Cardiac fibroblast (primary cell): ENCODE measurements around the gene ENTPD6.
"Not testable (repeated sequence)": the region's sequence is repeated elsewhere in the genome, so short reads cannot be mapped to it uniquely, and the experiment has no call there.

Experiments used
- DNase-seq, 2 donors: peaks; one replicate each; pipeline versions ENCODE4 v3.0.0 to v3.0.0-alpha.2; 2010; ENCODE audit warnings: low read depth in 2 of 2
- H3K4me3 ChIP-seq, 2 donors: replicated peaks in 1 of 2; 1 replicate in 1 of 2; 2 replicates in 1 of 2; pipeline ENCODE4 v1.5.1; 2011; ENCODE audit warnings: low read depth in 2 of 2, low read length in 2 of 2, mild to moderate bottlenecking in 2 of 2, moderate library complexity in 1 of 2
- TF ChIP-seq, protein P1 (sequence below): IDR thresholded peaks from one replicate; pipeline ENCODE4 v1.5.1; 2011; ENCODE audit warnings: low read depth, mild to moderate bottlenecking, low read length, inconsistent platforms

The ENTPD6 gene

DNA sequence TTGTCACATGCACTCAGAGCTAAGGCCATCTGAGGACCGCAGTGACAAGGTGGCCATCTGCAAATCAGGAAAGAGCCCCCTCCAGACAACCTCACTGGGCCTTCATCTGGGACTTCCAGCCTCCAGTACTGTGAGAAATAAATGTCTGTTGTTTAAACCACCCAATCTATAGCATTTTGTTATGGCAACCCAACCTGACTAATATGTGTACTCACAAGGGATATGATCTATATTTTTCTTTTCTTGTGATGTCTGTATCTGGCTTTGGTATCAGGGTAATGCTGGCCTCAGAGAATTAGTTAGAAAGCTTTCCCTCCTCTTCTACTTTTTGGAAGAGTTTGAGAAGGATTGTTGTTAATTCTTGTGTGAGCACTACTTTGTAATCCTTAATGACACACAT is 37.5 kb upstream of the ENTPD6 start:
- TF ChIP-seq, protein P1, sequence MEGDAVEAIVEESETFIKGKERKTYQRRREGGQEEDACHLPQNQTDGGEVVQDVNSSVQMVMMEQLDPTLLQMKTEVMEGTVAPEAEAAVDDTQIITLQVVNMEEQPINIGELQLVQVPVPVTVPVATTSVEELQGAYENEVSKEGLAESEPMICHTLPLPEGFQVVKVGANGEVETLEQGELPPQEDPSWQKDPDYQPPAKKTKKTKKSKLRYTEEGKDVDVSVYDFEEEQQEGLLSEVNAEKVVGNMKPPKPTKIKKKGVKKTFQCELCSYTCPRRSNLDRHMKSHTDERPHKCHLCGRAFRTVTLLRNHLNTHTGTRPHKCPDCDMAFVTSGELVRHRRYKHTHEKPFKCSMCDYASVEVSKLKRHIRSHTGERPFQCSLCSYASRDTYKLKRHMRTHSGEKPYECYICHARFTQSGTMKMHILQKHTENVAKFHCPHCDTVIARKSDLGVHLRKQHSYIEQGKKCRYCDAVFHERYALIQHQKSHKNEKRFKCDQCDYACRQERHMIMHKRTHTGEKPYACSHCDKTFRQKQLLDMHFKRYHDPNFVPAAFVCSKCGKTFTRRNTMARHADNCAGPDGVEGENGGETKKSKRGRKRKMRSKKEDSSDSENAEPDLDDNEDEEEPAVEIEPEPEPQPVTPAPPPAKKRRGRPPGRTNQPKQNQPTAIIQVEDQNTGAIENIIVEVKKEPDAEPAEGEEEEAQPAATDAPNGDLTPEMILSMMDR = no peak
- no peak overlapping the region for H3K4me3 ChIP-seq
- no peak for DNase-seq

DNA sequence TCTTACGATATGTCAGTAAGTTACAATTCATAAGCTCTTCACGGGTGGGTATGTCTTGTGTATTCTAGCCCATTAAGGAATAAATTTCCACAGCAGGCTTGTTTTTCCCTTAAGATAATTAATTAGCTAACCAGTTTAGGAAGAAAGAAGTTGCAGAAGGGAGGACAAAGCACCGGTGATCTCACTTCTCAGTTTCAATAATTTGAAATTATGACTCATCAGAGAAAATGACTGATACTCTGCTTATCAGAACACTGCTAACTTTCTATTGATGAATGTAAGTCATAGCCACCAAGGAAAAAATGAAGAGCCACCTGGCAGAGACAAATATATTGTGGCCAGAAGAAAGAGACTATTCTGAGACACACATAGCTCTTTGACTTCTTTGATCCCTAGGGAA is 35.0 kb upstream of the ENTPD6 start:
- TF ChIP-seq, protein P1 = no peak
- H3K4me3 ChIP-seq = no peak overlapping the region
- no peak for DNase-seq

DNA sequence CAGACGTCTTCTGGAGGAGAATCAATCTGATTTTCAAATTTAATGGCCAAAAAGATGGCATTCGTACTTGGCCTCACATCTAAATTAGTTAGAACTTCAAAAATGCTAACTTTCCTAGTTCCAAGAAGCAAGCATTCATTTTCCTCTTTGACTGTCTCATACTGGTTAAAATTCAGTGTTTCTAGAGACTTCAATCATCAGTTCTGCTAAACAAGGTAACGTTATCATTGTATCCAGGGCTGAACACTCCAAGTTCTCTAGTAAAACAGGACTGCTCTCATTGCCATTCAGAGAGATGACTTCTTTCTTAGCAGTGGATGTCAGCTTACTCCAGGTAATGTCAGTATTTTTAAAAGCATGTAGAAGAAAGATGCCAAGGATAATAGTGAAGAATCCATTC is 34.6 kb upstream of the ENTPD6 start:
- no peak overlapping the region for H3K4me3 ChIP-seq
- no peak for DNase-seq
- TF ChIP-seq, protein P1 = no peak

DNA sequence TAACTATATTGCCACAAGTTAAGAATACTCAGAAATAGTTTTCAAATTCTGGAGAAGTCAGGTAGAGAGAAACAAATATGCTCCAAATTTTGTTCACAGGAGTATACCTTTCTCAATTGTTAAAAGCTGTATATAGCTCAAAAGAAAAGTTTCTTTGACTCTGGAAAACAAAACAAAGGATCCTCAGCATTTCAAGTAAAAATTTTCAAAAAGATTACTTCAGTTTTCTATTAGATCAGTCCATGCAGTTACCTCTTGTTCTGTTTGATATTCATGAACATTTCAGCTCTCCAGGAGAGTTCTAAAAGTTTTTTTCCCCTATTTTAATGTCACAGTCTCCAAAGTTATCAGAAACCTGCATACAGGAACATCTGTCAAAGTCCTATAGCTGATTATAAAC is 30.4 kb upstream of the ENTPD6 start:
- DNase-seq = no peak
- TF ChIP-seq, protein P1 = no peak
- H3K4me3 ChIP-seq = no peak overlapping the region

DNA sequence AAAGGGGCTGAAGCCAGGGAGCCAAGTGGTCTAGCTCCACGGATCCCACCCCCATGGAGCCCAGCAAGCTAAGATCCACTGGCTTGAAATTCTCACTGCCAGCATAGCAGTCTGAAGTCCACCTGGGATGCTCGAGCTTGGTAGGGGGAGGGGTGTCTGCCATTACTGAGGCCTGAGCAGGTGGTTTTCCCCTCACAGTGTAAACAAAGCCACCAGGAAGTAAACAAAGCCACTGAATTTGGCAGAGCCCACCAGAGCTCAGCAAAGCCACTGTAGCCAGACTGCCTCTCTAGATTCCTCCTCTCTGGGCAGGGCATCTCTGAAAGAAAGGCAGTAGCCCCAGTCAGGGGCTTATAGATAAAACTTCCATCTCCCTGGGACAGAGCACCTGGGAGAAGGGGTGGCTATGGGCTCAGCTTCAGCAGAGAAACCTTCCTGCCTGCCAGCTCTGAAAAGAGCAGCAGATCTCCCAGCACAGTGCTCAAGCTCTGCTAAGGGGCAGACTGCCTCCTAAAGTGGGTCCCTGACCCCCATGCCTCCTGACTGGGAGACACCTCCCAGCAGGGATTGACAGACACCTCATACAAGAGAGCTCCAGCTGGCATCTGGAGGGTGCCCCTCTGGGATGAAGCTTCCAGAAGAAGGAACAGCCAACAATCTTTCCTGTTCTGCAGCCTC is 29.3 kb upstream of the ENTPD6 start:
- not testable (repeated sequence) for DNase-seq, H3K4me3 ChIP-seq

DNA sequence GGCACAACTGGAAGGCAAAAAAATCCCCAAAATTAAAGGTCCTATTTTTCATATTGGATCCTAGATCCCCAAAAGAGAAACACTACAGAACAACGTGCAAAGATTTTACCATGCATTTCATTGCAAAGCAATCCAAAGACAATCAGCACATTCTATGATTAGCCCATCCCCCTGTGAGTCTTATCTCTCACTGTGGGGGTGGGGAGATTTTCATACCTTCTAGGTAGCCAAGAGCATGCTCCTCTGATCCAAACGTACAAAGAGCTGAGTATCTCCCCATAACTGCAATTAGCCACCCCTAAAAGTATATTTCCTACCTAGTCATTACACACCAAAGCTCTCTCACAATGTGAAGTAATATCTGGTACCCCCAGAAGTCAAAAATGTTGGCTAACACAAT is 22.2 kb upstream of the ENTPD6 start:
- no peak for DNase-seq
- TF ChIP-seq, protein P1 = no peak
- H3K4me3 ChIP-seq = no peak overlapping the region

DNA sequence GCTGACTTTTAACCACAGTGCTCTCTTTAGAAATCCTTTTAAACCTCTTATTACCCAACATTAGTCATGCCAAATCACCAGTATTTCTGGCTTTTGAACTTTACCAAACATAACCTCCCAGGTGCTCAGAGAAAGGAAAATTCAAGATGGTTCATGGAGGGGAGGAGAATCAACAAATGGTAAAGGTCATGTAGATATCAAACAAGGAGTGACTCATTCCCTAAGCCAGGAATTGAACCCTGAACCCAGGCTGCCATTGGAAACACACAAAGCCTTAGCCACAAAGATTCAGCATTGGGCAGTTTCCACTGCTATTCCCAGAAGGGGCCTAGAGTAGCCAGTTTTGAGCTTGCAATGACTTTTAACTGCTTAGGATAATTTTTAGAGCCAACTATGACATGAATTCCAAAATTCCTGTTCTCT is 21.6 kb upstream of the ENTPD6 start:
- TF ChIP-seq, protein P1 = no peak
- no peak for DNase-seq
- H3K4me3 ChIP-seq = no peak overlapping the region
